IMR-90 (cell line): Measurements from ENCODE around the gene PYDC1. TPM values are rescaled to one million over a fixed set of nuclear protein-coding genes. Genes with fewer than 3 reads are reported as not detected.

Experiments
- ATAC-seq: fragments of 200-7000 bp; cut with Tn5 transposase; 2 replicates; pipeline ENCODE4 v1.9.1; 2020; ENCODE audit warnings: low read depth, mild to moderate bottlenecking, moderate library complexity
- BruUV-seq: library from RNA; stranded (reverse); fragments of 400-500 nt; replicated peaks from 2 replicates; lab custom pipeline; 2021; lab: Mats Ljungman, UMichigan
- CTCF ChIA-PET: fragments of 300-600 bp; formaldehyde crosslinking; extraction: SDS; loops from one replicate; lab custom pipeline; 2021; ENCODE audit warnings: antibody characterized with exemption; lab: Yijun Ruan, JAX
- POLR2A ChIA-PET: fragments of 300-600 bp; sonication (Branson Sonifier 250); formaldehyde crosslinking; loops from one replicate; lab custom pipeline; 2022; ENCODE audit warnings: antibody characterized with exemption; ENCODE audit not compliant: unreplicated experiment; lab: Charles Lee
- DNase-seq: peaks from one replicate; pipeline ENCODE4 v3.0.0; 2013
- H2AFZ ChIP-seq: replicated peaks from 2 replicates; pipeline ENCODE3; 2013; ENCODE audit warnings: low read length, mild to moderate bottlenecking; ENCODE audit not compliant: poor library complexity
- H2AK5ac ChIP-seq: 2 replicates; pipeline ENCODE4 v1.6.1; 2013; ENCODE audit warnings: low read depth, low read length, inconsistent platforms
- H2AK9ac ChIP-seq: replicated peaks from 2 replicates; pipeline ENCODE3; 2013; ENCODE audit warnings: mild to moderate bottlenecking, low read depth, low read length, moderate library complexity; ENCODE audit not compliant: poor library complexity
- H2BK120ac ChIP-seq: 2 replicates; pipeline ENCODE4 v1.6.1; 2013; ENCODE audit warnings: low read depth, low read length, inconsistent platforms
- H2BK15ac ChIP-seq: 3 replicates; pipeline ENCODE4 v1.6.1; 2013; ENCODE audit warnings: low read depth, low read length, inconsistent platforms
- H2BK20ac ChIP-seq: 2 replicates; pipeline ENCODE4 v1.6.1; 2013; ENCODE audit warnings: low read depth, mild to moderate bottlenecking, inconsistent platforms, low read length, moderate library complexity
- H2BK5ac ChIP-seq: 2 replicates; pipeline ENCODE4 v1.6.1; 2013; ENCODE audit warnings: mild to moderate bottlenecking, low read depth, low read length, inconsistent platforms; ENCODE audit not compliant: poor library complexity, severe bottlenecking
- H3K14ac ChIP-seq: replicated peaks from 2 replicates; pipeline ENCODE4 v1.6.1; 2013; ENCODE audit warnings: low read depth, low read length, inconsistent platforms
- H3K18ac ChIP-seq: 2 replicates; pipeline ENCODE4 v1.6.1; 2013; ENCODE audit warnings: low read depth, low read length, control low read depth
- H3K23ac ChIP-seq: 2 replicates; pipeline ENCODE4 v1.6.1; 2013; ENCODE audit warnings: low read depth, low read length, inconsistent platforms
- H3K27ac ChIP-seq: 2 replicates; pipeline ENCODE4 v1.5.1; 2013; ENCODE audit warnings: mild to moderate bottlenecking, control low read depth, low read length; ENCODE audit not compliant: insufficient read depth
- H3K27me3 ChIP-seq: 2 replicates; pipeline ENCODE4 v1.6.1; 2013; ENCODE audit warnings: low read length; ENCODE audit not compliant: control insufficient read depth, insufficient read depth
- H3K36me3 ChIP-seq: 2 replicates; pipeline ENCODE4 v1.6.1; 2013; ENCODE audit warnings: low read length, mixed read lengths; ENCODE audit not compliant: control insufficient read depth, insufficient read depth
- H3K4ac ChIP-seq: 2 replicates; pipeline ENCODE4 v1.6.1; 2013; ENCODE audit warnings: low read depth, low read length, inconsistent platforms
- H3K4me1 ChIP-seq: 2 replicates; pipeline ENCODE4 v1.6.1; 2013; ENCODE audit warnings: low read length, mixed read lengths; ENCODE audit not compliant: control insufficient read depth, insufficient read depth
- H3K4me2 ChIP-seq: 2 replicates; pipeline ENCODE4 v1.6.1; 2013; ENCODE audit warnings: low read depth, mild to moderate bottlenecking, control low read depth, low read length, moderate library complexity
- H3K4me3 ChIP-seq: 2 replicates; pipeline ENCODE4 v1.5.1; 2013; ENCODE audit warnings: low read depth, mild to moderate bottlenecking, control low read depth, low read length, moderate library complexity; ENCODE audit not compliant: insufficient read depth
- H3K56ac ChIP-seq: 2 replicates; pipeline ENCODE4 v1.6.1; 2013; ENCODE audit warnings: low read length, inconsistent platforms; ENCODE audit not compliant: insufficient read depth; ENCODE audit errors: extremely low read depth
- H3K79me1 ChIP-seq, 2 experiments: 2 replicates each; pipeline ENCODE4 v1.6.1; 2013; ENCODE audit warnings: low read length in 2 of 2, inconsistent platforms in 1 of 2, low read depth in 1 of 2
- H3K9ac ChIP-seq: 2 replicates; pipeline ENCODE4 v1.6.1; 2013; ENCODE audit warnings: low read depth, low read length, control low read depth
- H3K9me1 ChIP-seq: 2 replicates; pipeline ENCODE4 v1.6.1; 2013; ENCODE audit warnings: low read length, inconsistent platforms; ENCODE audit not compliant: insufficient read depth
- H3K9me3 ChIP-seq: 2 replicates; pipeline ENCODE4 v1.6.1; 2013; ENCODE audit warnings: low read length; ENCODE audit not compliant: control insufficient read depth, insufficient read depth
- H4K20me1 ChIP-seq: 2 replicates; pipeline ENCODE4 v1.6.1; 2013; ENCODE audit warnings: low read length, inconsistent platforms; ENCODE audit not compliant: insufficient read depth
- H4K5ac ChIP-seq: 2 replicates; pipeline ENCODE4 v1.6.1; 2013; ENCODE audit warnings: mild to moderate bottlenecking, low read depth, low read length, control low read depth
- H4K8ac ChIP-seq, 2 experiments: 2 replicates each; pipeline ENCODE4 v1.6.1; 2013; ENCODE audit warnings: low read depth in 2 of 2, low read length in 2 of 2, control low read depth in 1 of 2, inconsistent platforms in 1 of 2
- H4K91ac ChIP-seq: 2 replicates; pipeline ENCODE4 v1.6.1; 2013; ENCODE audit warnings: low read depth, low read length, inconsistent platforms; ENCODE audit not compliant: insufficient read depth
- BHLHE40 ChIP-seq: fragments of 150-350 bp; IDR thresholded peaks from 2 replicates; pipeline ENCODE4 v1.6.1; 2016; ENCODE audit warnings: mild to moderate bottlenecking, low read depth, low read length
- CHD1 ChIP-seq: IDR thresholded peaks from 2 replicates; pipeline ENCODE4 v1.6.1; 2012; ENCODE audit warnings: low read depth, low read length, improper control_type of control experiment
- FOS ChIP-seq: fragments of 150-350 bp; IDR thresholded peaks from 2 replicates; pipeline ENCODE4 v1.6.1; 2016; ENCODE audit warnings: low read depth, low read length
- MAZ ChIP-seq: IDR thresholded peaks from 2 replicates; pipeline ENCODE4 v1.6.1; 2012; ENCODE audit warnings: low read depth, mild to moderate bottlenecking, low read length, improper control_type of control experiment, moderate library complexity, borderline replicate concordance
- MXI1 ChIP-seq: IDR thresholded peaks from 2 replicates; pipeline ENCODE4 v1.6.1; 2012; ENCODE audit warnings: low read depth, mild to moderate bottlenecking, low read length, moderate library complexity, borderline replicate concordance
- RCOR1 ChIP-seq: IDR thresholded peaks from 2 replicates; pipeline ENCODE4 v1.6.1; 2012; ENCODE audit warnings: mild to moderate bottlenecking, low read length, improper control_type of control experiment; ENCODE audit not compliant: insufficient replicate concordance
- SMC3 ChIP-seq: fragments of 150-350 bp; IDR thresholded peaks from 2 replicates; pipeline ENCODE4 v1.6.1; 2016; ENCODE audit warnings: low read depth, mild to moderate bottlenecking, antibody characterized with exemption, low read length, moderate library complexity
- USF2 ChIP-seq: fragments of 150-350 bp; IDR thresholded peaks from 2 replicates; pipeline ENCODE4 v1.6.1; 2017; ENCODE audit warnings: mild to moderate bottlenecking, antibody characterized with exemption, low read length, low read depth
- WGBS, 2 experiments: methylation state at CpG; one replicate each; pipeline versions ENCODE4 v1.1.5 to v1.1.7; 2013; ENCODE audit warnings: missing lambda C conversion rate in 2 of 2; ENCODE audit not compliant: insufficient read length in 1 of 2; ENCODE audit errors: extremely low coverage in 2 of 2; 5-methylcytosine and 5-hydroxymethylcytosine counted together
- dilution Hi-C: fragments of 300-500 bp; cut with HindIII; formaldehyde crosslinking; loops from one replicate; pipeline ENCODE4 v1.14.3; 2018; ENCODE audit warnings: low sequenced_read_pairs; ENCODE audit not compliant: unreplicated experiment
- in situ Hi-C: fragments of 300-500 bp; cut with MboI; formaldehyde crosslinking; loops from 3 replicates; pipeline ENCODE4 v1.14.3; 2019; ENCODE audit warnings: low sequenced_read_pairs, inconsistent platforms, mixed read lengths
- intact Hi-C: fragments of 100-400 bp; cut with micrococcal nuclease; formaldehyde crosslinking; loops from 2 replicates; pipeline ENCODE4 v1.10.0; 2022
- polyA plus RNA-seq, 3 experiments: library from polyadenylated mRNA; depleted of rRNA; stranded (reverse); fragments of >200 nt; gene quantifications; 2 replicates each; pipeline ENCODE4 v1.2.3, GENCODE V29; 2012; ENCODE audit warnings: low replicate concordance in 1 of 3
- total RNA-seq: library from RNA; depleted of rRNA; stranded (reverse); fragments of >200 nt; gene quantifications from 2 replicates; pipeline ENCODE4 v1.2.3, GENCODE V29; 2012
- TF ChIP-seq, protein P1 (sequence below): fragments of 150-350 bp; IDR thresholded peaks from 2 replicates; pipeline ENCODE4 v1.6.1; 2016; ENCODE audit warnings: low read depth, mild to moderate bottlenecking, low read length, moderate library complexity, borderline replicate concordance

The PYDC1 gene
- total and polyA plus RNA-seq, 2 of the 4 experiments (the other 2 are of a cell fraction): not detected

DNA sequence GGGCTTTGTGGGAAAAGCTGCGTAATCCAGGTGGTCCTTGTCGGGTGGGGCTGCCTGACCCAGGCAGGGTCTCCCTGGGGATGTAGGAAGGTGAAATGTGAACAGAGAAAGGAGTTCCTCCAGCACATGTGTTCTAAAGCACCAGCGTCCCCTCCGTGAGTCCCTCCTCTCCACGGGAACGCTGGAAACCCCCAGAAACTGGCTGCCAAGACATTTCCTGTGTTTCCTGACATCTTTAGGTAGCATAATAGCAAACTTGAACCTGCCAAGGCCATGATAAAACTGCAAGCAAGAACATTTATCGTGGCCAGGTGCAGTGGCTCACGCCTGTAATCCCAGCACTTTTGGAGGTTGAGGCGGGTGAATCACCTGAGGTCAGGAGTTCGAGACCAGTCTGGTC lies 12.6 kb upstream of the PYDC1 start:
- WGBS, 2 experiments: 80% methylated on average over 2 of the region's 10 CpGs; no CpG with 5 or more reads in 1 of the 2 experiments
- no peak overlapping the region for H4K5ac ChIP-seq
- H3K9me3 ChIP-seq: no peaks in the 10 kb centered on the region
- no peak overlapping the region for H2AK9ac ChIP-seq
- H3K18ac ChIP-seq: no peak overlapping the region
- H3K56ac ChIP-seq: no peak overlapping the region
- H2AFZ ChIP-seq: no peak overlapping the region
- no peaks in the 10 kb centered on the region for H3K36me3 ChIP-seq
- TF ChIP-seq USF2 (no peak), MXI1 (no peak), MAZ (no peak), BHLHE40 (no peak), SMC3 (no peak), CHD1 (no peak), FOS (no peak), RCOR1 (no peak)
- TF ChIP-seq, protein P1, sequence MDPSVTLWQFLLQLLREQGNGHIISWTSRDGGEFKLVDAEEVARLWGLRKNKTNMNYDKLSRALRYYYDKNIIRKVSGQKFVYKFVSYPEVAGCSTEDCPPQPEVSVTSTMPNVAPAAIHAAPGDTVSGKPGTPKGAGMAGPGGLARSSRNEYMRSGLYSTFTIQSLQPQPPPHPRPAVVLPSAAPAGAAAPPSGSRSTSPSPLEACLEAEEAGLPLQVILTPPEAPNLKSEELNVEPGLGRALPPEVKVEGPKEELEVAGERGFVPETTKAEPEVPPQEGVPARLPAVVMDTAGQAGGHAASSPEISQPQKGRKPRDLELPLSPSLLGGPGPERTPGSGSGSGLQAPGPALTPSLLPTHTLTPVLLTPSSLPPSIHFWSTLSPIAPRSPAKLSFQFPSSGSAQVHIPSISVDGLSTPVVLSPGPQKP: no peak
- H3K4me2 ChIP-seq: no peak overlapping the region
- H3K23ac ChIP-seq: no peak overlapping the region
- H4K20me1 ChIP-seq: no peaks in the 10 kb centered on the region
- DNase-seq (no peak), ATAC-seq (no peak)
- dilution Hi-C loops: no loop called here
- H3K9me1 ChIP-seq: no peaks in the 10 kb centered on the region
- H3K4ac ChIP-seq: no peak overlapping the region
- no peaks in the 10 kb centered on the region for H3K79me1 ChIP-seq
- intact Hi-C loops: no loop called here
- H2AK5ac ChIP-seq: no peak overlapping the region
- H2BK20ac ChIP-seq: no peak overlapping the region
- in situ Hi-C loops: no loop called here
- H2BK120ac ChIP-seq: no peak overlapping the region
- no TSS peak for BruUV-seq
- no peak overlapping the region for H3K4me3 ChIP-seq
- H3K27me3 ChIP-seq: peaks cover 3% of the 10 kb centered on the region; the same call in 1 of the 2 replicates
- H2BK5ac ChIP-seq: no peak overlapping the region
- H3K14ac ChIP-seq: no peak overlapping the region
- no peak overlapping the region for H2BK15ac ChIP-seq
- ChIA-PET CTCF (no interaction called here), POLR2A (no interaction called here)
- H3K4me1 ChIP-seq: no peaks in the 10 kb centered on the region
- no peak overlapping the region for H4K8ac ChIP-seq
- no peak overlapping the region for H3K27ac ChIP-seq
- no peak overlapping the region for H3K9ac ChIP-seq
- H4K91ac ChIP-seq: no peak overlapping the region
